Activated B cell treated with CpG ODN at 0.5 μM for 24 hours (primary cell): ENCODE results near the gene STK11IP. TPM values are rescaled to one million over a fixed set of nuclear protein-coding genes. Genes with fewer than 3 reads are reported as not detected.

ENCODE experiments used
- ATAC-seq: fragments of 200-7000 bp; cut with Tn5 transposase; one replicate; pipeline ENCODE4 v1.10.0; 2021; ENCODE audit warnings: low read depth, mild to moderate bottlenecking, moderate library complexity
- CTCF ChIA-PET: fragments of 350-600 bp; sonication (Branson Sonifier 250); formaldehyde crosslinking; loops from one replicate; lab custom pipeline; 2021; ENCODE audit warnings: antibody characterized with exemption; lab: Charles Lee
- POLR2A ChIA-PET: fragments of 350-600 bp; sonication (Branson Sonifier 250); formaldehyde crosslinking; loops from one replicate; lab custom pipeline; 2021; ENCODE audit warnings: antibody characterized with exemption; lab: Charles Lee
- DNase-seq: peaks from one replicate; pipeline ENCODE4 v3.0.0; 2022
- H3K27ac Mint-ChIP-seq: one replicate; pipeline ENCODE4 v1.8.0; 2020; ENCODE audit warnings: mixed read lengths
- H3K27me3 Mint-ChIP-seq: one replicate; pipeline ENCODE4 v1.8.0; 2021; ENCODE audit warnings: mixed read lengths
- H3K36me3 Mint-ChIP-seq: one replicate; pipeline ENCODE4 v1.8.0; 2021; ENCODE audit warnings: low read depth, mixed read lengths
- H3K4me1 Mint-ChIP-seq: one replicate; pipeline ENCODE4 v1.8.0; 2021; ENCODE audit warnings: mixed read lengths
- H3K4me3 Mint-ChIP-seq: one replicate; pipeline ENCODE4 v1.8.0; 2020; ENCODE audit warnings: mild to moderate bottlenecking, mixed read lengths
- H3K9me3 Mint-ChIP-seq: one replicate; pipeline ENCODE4 v1.8.0; 2020; ENCODE audit warnings: mixed read lengths
- intact Hi-C: fragments of 100-400 bp; cut with micrococcal nuclease; formaldehyde crosslinking; loops from one replicate; pipeline ENCODE4 v1.15.1; 2024
- total RNA-seq: library from RNA; stranded (reverse); gene quantifications from 2 replicates; pipeline ENCODE4 v1.2.3, GENCODE V29; 2022
- TF ChIP-seq, protein P1 (sequence below): fragments of 200-600 bp; IDR thresholded peaks from one replicate; pipeline ENCODE4 v1.8.0; 2022; ENCODE audit warnings: antibody characterized with exemption, mild to moderate bottlenecking

STK11IP gene
- total RNA-seq, 1 donor from 2014 or later: 53.6 TPM

DNA sequence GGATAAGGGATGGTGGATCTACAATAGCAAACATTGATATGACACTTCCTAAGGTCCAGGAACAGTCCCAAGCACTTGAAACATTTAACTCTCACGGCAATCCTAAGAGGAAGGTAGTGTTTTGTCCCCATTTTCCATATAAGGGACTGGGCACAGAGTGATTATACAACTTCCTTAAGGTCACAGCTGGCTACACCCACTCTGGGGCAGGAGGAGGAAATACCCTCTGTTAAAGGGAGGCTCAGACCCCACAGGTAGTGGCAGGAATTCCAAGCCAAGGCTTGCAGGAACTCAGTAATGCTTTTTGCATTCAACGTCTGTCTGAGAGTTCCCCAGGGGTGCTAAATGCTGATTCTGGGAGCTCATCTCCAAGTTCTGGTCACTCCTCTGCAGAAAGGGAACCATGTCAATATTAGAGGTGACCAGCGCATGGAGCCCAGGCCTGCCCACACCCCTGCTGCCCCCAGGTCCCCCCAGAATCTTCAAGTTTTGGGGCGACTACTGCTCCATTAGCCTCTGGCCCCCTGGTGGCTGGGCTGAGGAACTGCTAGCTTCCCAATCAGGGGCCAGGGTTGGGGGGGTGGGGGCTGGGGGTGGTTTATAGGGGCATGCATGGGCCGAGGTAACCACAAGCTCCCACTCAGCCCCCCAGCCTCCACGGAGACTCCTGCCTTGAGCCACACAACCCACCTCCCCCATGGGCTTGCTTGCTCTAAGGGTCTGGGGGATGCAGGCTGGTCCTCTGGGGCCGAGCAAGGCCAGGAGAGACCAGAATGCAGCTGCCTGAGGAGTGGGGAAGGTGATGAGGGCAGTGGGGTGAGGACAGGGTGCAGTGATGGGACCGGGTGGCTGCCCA lies 37.4 kb upstream of the STK11IP start:
- Mint-ChIP-seq H3K4me3 (no peak overlapping the region), H3K27ac (no peak overlapping the region), H3K27me3 (peaks cover 26% of the 10 kb centered on the region), H3K36me3 (no peaks in the 10 kb centered on the region), H3K9me3 (no peaks in the 10 kb centered on the region), H3K4me1 (no peaks in the 10 kb centered on the region)
- POLR2A ChIA-PET: interaction anchor here (1.1 kb wide), 1 partner anchor 37 kb away, joined by 3 read pairs; the partner anchor contains the start of gene STK11IP
- peak; percentile 64 for ATAC-seq
- no peak for DNase-seq
- TF ChIP-seq, protein P1, sequence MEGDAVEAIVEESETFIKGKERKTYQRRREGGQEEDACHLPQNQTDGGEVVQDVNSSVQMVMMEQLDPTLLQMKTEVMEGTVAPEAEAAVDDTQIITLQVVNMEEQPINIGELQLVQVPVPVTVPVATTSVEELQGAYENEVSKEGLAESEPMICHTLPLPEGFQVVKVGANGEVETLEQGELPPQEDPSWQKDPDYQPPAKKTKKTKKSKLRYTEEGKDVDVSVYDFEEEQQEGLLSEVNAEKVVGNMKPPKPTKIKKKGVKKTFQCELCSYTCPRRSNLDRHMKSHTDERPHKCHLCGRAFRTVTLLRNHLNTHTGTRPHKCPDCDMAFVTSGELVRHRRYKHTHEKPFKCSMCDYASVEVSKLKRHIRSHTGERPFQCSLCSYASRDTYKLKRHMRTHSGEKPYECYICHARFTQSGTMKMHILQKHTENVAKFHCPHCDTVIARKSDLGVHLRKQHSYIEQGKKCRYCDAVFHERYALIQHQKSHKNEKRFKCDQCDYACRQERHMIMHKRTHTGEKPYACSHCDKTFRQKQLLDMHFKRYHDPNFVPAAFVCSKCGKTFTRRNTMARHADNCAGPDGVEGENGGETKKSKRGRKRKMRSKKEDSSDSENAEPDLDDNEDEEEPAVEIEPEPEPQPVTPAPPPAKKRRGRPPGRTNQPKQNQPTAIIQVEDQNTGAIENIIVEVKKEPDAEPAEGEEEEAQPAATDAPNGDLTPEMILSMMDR: peak; percentile 72
- intact Hi-C loops: loop anchor here (1.0 kb wide), 1 partner anchor 19 kb away; no protein-coding TSS in a partner anchor
- CTCF ChIA-PET: interaction anchor here (0.7 to 2.3 kb wide), 9 partner anchors 10 to 502 kb away, joined by 3 to 10 read pairs (median 3); partner anchors contain the start of genes OBSL1 and STK11IP

DNA sequence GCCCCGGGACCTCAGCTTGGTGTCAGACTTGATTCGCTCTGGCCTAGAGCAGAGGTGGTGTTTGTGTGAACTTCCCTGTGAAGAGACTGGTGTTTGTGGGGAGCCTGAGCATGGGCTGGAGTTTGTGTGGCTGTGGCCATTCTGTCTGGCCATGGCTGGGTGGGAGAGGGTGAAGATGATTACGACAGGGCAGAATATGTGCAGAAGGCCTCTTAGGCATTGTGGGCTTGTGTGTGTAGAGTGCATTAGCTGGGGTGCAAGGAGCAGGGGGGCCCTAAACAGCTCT lies 36.8 kb upstream of the STK11IP start:
- no peaks in the 10 kb centered on the region for H3K9me3 Mint-ChIP-seq
- ChIA-PET POLR2A (interaction anchor here (1.1 kb wide), 1 partner anchor 36 kb away, joined by 3 read pairs; the partner anchor contains the start of gene STK11IP), CTCF (interaction anchor here (0.7 to 2.3 kb wide), 5 partner anchors 10 to 157 kb away, joined by 3 to 10 read pairs (median 3); partner anchors contain the start of genes OBSL1 and STK11IP)
- ATAC-seq: no peak
- DNase-seq: no peak
- H3K4me3 Mint-ChIP-seq: no peak overlapping the region
- H3K27ac Mint-ChIP-seq: no peak overlapping the region
- no peaks in the 10 kb centered on the region for H3K36me3 Mint-ChIP-seq
- peaks cover 23% of the 10 kb centered on the region for H3K27me3 Mint-ChIP-seq
- TF ChIP-seq, protein P1: no peak
- no peaks in the 10 kb centered on the region for H3K4me1 Mint-ChIP-seq
- intact Hi-C loops: loop anchor here (1.0 kb wide), 1 partner anchor 20 kb away; no protein-coding TSS in a partner anchor

DNA sequence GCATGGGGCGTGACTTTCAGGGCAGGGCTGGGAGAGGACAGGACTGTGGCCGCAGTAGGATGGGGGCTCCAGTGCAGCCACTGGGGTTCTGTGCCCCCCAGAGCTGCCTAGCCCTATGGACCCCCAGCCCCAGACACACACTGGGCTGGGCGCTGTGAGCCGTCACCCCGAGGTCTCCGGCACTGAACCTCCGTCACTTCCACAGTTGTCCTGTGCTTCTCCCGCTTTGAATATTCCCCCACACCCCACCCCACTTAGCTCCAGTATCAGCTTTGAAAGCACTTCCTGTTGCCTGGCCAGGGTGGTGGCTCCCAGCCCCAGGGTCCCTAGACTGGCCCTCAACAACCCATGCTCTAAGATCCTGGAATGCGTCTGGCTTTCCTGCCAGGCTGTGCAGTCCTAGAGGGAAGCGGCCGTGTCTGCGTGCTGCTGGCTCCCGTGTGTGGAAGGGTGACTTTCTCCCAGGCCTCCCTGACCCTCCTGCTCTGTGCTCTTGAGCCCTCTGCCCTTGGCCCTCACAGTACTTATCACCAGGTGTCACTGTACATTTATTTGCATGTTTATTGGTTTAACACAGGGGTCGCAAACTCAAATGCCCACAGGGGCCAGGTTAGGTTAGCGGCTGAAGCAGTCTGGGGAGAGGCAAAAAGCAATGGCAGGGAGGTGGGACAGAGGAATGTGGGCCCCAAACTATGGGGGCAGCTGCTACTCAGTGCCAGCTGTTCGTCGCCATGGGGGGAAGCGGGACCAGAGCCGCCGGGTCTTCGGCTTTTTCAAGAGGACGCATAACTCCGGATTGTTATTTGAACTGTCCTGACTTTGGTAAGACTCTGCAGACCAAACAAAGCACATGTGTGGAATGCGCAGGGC lies 36.2 kb upstream of the STK11IP start:
- no peak overlapping the region for H3K4me3 Mint-ChIP-seq
- ATAC-seq: no peak
- CTCF ChIA-PET: interaction anchor here (1.9 to 2.3 kb wide), 2 partner anchors 10 to 20 kb away, joined by 6 to 10 read pairs; partner anchors contain the start of gene OBSL1
- POLR2A ChIA-PET: no interaction called here
- intact Hi-C loops: no loop called here
- TF ChIP-seq, protein P1: no peak
- DNase-seq: no peak
- no peaks in the 10 kb centered on the region for H3K36me3 Mint-ChIP-seq
- H3K27me3 Mint-ChIP-seq: peaks cover 24% of the 10 kb centered on the region
- H3K27ac Mint-ChIP-seq: no peak overlapping the region
- H3K4me1 Mint-ChIP-seq: no peaks in the 10 kb centered on the region
- H3K9me3 Mint-ChIP-seq: no peaks in the 10 kb centered on the region

DNA sequence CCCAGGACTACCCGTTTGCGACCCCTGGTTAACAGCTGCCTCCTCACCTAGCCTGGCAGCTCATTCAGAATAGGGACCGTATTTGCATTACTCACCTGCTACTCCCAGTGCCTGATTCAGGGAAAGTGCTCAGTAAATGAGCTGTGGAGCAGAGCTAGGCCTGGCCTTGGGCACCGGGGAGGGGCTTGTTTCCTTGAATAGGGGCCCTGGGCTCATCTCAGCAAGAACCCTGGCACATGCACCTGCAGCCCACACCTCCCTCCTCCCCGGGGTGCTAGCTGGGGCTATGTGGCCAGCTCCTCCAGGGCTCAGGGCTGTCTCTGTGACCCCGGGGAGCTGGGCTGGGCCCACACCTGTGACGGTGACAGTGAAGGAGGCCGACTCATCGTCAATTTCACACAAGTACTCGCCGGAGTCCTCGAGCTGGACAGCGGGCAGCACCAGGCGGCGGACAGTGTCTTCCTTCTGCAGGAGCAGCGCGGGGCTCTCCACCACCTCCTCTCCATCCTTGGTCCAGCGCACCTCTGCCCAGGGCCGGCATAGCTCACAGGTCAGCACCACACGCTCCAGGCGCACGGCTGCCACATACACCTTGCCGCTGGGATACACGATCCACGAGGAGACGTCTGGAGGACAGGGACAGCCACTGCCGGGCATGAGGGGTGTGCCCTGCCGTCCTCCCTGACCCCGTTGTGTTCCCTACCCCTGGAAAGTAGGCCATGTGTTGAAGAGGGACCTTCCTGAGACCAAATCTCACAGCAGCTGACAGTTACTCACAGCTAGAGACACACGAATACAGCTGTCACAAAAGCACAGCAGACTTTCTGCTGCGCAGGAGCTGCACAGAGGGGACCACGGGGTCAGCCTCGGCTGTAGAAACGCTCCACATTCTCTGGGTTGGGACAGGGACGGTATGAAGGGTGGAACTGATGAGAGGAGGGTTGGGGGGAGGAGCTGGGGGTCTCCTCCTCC lies 35.3 kb upstream of the STK11IP start:
- H3K9me3 Mint-ChIP-seq: no peaks in the 10 kb centered on the region
- H3K36me3 Mint-ChIP-seq: no peaks in the 10 kb centered on the region
- TF ChIP-seq, protein P1: no peak
- ChIA-PET POLR2A (no interaction called here), CTCF (no interaction called here)
- no peak overlapping the region for H3K4me3 Mint-ChIP-seq
- no peak for ATAC-seq
- intact Hi-C loops: no loop called here
- H3K27me3 Mint-ChIP-seq: peaks cover 29% of the 10 kb centered on the region
- no peak overlapping the region for H3K27ac Mint-ChIP-seq
- H3K4me1 Mint-ChIP-seq: no peaks in the 10 kb centered on the region
- no peak for DNase-seq
